Lung (tissue), 12 donors: Measurements from ENCODE around the gene SUZ12. TPM values are rescaled to one million over a fixed set of nuclear protein-coding genes. Genes with fewer than 3 reads are reported as not detected.

ENCODE experiments used
- ATAC-seq: fragments of 200-7000 bp; cut with Tn5 transposase; one replicate; pipeline ENCODE4 v1.9.1; 2020; ENCODE audit warnings: moderate number of reproducible peaks; ENCODE audit not compliant: insufficient read depth, low FRiP score
- DNase-seq, 3 donors: peaks; one replicate each; pipeline ENCODE4 v3.0.0-alpha.2; 2013 to 2017
- H3K27ac ChIP-seq, 2 donors: one replicate each; pipeline ENCODE4 v1.5.1; 2013; ENCODE audit warnings: mild to moderate bottlenecking in 2 of 2, moderate library complexity in 2 of 2, control low read depth in 1 of 2, inconsistent platforms in 1 of 2, low read depth in 1 of 2, low read length in 1 of 2
- H3K27me3 ChIP-seq, 3 donors: one replicate each; pipeline ENCODE4 v1.5.1; 2013; ENCODE audit warnings: low read length in 2 of 3; ENCODE audit not compliant: control insufficient read depth in 3 of 3, insufficient read depth in 3 of 3
- H3K36me3 ChIP-seq, 4 donors: one replicate each; pipeline ENCODE4 v1.5.1; 2013; ENCODE audit warnings: low read length in 4 of 4, mild to moderate bottlenecking in 1 of 4, moderate library complexity in 1 of 4; ENCODE audit not compliant: control insufficient read depth in 4 of 4, insufficient read depth in 4 of 4
- H3K4me1 ChIP-seq, 5 donors: one replicate each; pipeline ENCODE4 v1.5.1; 2013; ENCODE audit warnings: low read length in 5 of 5, mild to moderate bottlenecking in 2 of 5, moderate library complexity in 1 of 5; ENCODE audit not compliant: control insufficient read depth in 5 of 5, insufficient read depth in 5 of 5
- H3K4me3 ChIP-seq: one replicate; pipeline ENCODE4 v1.5.1; 2013; ENCODE audit warnings: mild to moderate bottlenecking, control low read depth, moderate library complexity
- H3K9ac ChIP-seq, 2 donors: one replicate each; pipeline ENCODE4 v1.5.1; 2013; ENCODE audit warnings: low read length in 2 of 2, control low read depth in 1 of 2; ENCODE audit not compliant: insufficient read depth in 1 of 2
- H3K9me3 ChIP-seq, 4 donors: one replicate each; pipeline ENCODE4 v1.5.1; 2013; ENCODE audit warnings: low read length in 3 of 4, mild to moderate bottlenecking in 1 of 4, moderate library complexity in 1 of 4; ENCODE audit not compliant: control insufficient read depth in 4 of 4, insufficient read depth in 3 of 4
- WGBS, 2 donors: extraction: QIAGEN DNeasy Blood & Tissue Kit; methylation state at CpG; one replicate each; pipeline ENCODE4 v1.1.7; 2013; 5-methylcytosine and 5-hydroxymethylcytosine counted together
- polyA plus RNA-seq, 2 donors: library from polyadenylated mRNA; stranded (reverse); fragments of 200-250 nt; gene quantifications; one replicate each; pipeline ENCODE4 v1.2.1, GENCODE V29; 2013
- total RNA-seq, 2 donors: library from RNA; depleted of rRNA in 1 of 2; stranded (reverse); fragments of >200 nt in 1 of 2; gene quantifications; one replicate each; pipeline ENCODE4 v1.2.1, GENCODE V29; 2014 to 2021
- TF ChIP-seq, protein P1 (sequence below): IDR thresholded peaks from 2 replicates; pipeline ENCODE4 v1.5.1; 2012; ENCODE audit warnings: mild to moderate bottlenecking; ENCODE audit errors: control extremely low read depth, extremely low read depth
- donor health status: control.
- donor health status: control.
- donor health status: Bipolar disorder and iron deficiency.
- donor health status: healthy.
- donor health status: DM: yes; HTN: yes; CAD: no.

SUZ12 gene
- total and polyA plus RNA-seq, 4 donors, result 11.6 to 44.7 (median 16.2) TPM

DNA sequence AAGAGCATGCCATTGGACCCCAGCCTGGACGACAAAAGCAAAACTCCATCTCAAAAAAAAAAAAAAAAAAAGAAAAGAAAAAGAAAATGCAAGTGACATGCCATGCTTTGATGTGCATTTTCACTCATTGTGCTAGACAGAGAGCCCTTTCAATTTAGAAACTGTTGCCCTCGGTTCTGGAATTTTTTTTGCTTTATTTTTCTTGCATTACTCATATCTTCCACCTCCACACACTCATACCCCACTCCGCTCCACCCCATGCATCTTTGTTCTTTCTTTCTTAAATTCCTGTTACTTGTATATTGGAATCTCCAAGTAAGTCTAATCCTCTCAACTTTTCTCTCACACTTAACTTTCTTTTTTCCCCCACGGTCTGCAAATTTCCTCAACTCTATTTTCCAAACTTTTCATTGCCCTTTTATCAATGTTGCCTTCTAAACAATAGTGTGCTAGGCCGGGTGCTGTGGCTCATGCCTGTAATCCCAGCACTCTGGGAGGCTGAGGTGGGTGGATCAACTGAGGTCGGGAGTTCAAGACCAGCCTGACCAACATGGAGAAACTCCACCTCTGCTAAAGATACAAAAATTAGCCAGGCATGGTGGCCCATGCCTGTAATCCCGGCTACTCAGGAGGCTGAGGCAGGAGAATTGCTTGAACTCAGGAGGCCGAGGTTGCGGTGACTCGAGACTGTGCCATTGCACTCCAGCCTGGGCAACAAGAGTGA is 16.8 kb upstream of the SUZ12 start:
- Histone ChIP-seq H3K9ac (no peak overlapping the region), H3K36me3 (no peaks in the 10 kb centered on the region), H3K27me3 (peaks cover 0 to 12% (median 12%) of the 10 kb centered on the region in 3 donors), H3K4me3 (no peak overlapping the region), H3K27ac (no peak overlapping the region), H3K4me1 (no peaks in the 10 kb centered on the region), H3K9me3 (no peaks in the 10 kb centered on the region)
- WGBS, 2 donors, result 84 to 86% methylated on average over 10 of the region's 10 CpGs
- TF ChIP-seq, protein P1, sequence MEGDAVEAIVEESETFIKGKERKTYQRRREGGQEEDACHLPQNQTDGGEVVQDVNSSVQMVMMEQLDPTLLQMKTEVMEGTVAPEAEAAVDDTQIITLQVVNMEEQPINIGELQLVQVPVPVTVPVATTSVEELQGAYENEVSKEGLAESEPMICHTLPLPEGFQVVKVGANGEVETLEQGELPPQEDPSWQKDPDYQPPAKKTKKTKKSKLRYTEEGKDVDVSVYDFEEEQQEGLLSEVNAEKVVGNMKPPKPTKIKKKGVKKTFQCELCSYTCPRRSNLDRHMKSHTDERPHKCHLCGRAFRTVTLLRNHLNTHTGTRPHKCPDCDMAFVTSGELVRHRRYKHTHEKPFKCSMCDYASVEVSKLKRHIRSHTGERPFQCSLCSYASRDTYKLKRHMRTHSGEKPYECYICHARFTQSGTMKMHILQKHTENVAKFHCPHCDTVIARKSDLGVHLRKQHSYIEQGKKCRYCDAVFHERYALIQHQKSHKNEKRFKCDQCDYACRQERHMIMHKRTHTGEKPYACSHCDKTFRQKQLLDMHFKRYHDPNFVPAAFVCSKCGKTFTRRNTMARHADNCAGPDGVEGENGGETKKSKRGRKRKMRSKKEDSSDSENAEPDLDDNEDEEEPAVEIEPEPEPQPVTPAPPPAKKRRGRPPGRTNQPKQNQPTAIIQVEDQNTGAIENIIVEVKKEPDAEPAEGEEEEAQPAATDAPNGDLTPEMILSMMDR, result no peak
- no peak for ATAC-seq
- DNase-seq, result no peak

DNA sequence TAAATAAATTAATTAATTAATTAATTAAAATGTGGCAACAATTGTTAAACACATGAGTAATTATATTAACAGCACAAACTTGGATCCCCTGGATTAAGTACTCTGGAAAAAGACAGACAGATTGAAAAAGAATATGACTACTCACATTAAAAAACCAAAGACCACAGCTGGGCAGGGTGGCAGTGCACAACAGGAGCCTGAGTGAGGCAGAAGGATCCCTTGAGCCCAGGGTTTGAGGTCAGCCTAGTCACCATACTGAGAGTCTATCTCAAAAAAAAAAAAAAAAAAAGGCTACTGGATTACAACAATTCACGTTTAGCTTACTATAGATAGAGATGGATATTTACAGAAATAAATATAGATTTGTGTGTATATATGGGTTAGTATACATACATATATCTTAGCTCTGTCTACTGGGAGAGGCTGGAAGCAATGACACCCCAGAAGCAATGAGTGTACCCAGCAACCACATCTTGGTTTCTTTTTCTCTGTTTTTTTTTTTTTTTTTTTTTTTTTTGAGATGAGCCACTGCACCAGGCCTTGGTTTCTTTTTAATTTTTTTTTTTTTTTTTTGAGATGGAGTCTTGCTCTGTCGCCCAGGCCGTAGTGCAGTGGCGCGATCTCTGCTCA is 10.6 kb upstream of the SUZ12 start:
- DNase-seq (no peak), ATAC-seq (no peak)
- Histone ChIP-seq H3K27ac (no peak overlapping the region), H3K4me3 (no peak overlapping the region), H3K9me3 (no peaks in the 10 kb centered on the region), H3K27me3 (no peaks in the 10 kb centered on the region), H3K4me1 (no peaks in the 10 kb centered on the region), H3K36me3 (no peaks in the 10 kb centered on the region), H3K9ac (no peak overlapping the region)
- WGBS, 2 donors, result 92 to 97% methylated on average over 5 of the region's 5 CpGs
- TF ChIP-seq, protein P1, result no peak

DNA sequence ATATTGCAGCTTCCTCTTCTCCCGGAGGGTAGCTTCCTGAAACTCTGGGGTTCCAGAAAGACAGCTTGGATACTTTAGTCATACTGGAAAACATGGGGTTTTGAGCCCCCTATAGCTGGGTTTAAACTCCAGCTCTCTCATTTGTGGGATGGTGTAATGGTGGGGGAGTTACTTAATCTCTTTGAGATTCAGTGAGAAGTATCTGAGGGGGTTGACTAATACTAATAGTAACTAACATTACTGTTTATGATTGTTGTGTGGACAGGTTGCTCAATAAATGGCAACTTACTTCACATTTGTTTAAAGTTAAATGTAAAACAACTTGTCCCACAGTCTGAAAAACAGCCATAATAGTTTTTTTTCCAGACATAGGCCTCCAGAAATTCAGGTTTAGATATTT is 5.1 kb upstream of the SUZ12 start:
- TF ChIP-seq, protein P1, result no peak
- H3K4me3 ChIP-seq, result no peak overlapping the region
- H3K9me3 ChIP-seq, result no peaks in the 10 kb centered on the region
- DNase-seq (no peak), ATAC-seq (no peak)
- no peaks in the 10 kb centered on the region for H3K4me1 ChIP-seq
- no peak overlapping the region for H3K9ac ChIP-seq
- no peaks in the 10 kb centered on the region for H3K36me3 ChIP-seq
- no peaks in the 10 kb centered on the region for H3K27me3 ChIP-seq
- WGBS, 2 donors, result 9 to 39% methylated on average over 1 of the region's 1 CpG
- H3K27ac ChIP-seq, result no peak overlapping the region
